Measurements from ENCODE around the gene CAPZB. TPM values are rescaled to one million over a fixed set of nuclear protein-coding genes. Genes with fewer than 3 reads are reported as not detected.
A peak's percentile ranks its signal among the peaks of the same experiment; 100 is the strongest.

The CAPZB gene
- polyA plus RNA-seq, 1 experiment = 276 TPM

DNA sequence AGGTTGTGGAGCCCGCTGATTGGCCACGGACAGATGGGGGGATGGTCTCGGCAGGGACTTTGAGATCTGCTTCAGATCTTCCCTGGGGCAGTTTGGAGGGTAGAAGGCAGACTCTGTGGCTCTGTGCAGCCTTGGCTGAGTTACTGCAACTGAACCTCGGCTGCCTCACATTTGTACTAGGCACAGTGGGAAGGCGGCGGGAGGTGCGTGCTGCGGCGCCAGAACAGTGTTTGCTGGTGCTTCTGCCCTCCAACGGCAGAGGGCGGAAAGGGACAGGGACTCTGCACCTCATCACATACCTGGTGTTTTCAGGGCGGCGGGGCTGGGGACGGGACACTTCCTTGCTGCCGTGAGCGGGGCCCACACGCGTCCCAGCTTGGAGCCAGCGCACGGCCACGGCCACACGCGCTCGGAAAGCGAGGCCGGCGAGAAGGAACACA, 147.0 kb downstream of the CAPZB start:
- ChIA-PET POLR2A (no interaction called here), CTCF (interaction anchor here (0.7 to 1.9 kb wide), 2 partner anchors 144 to 313 kb away, joined by 3 to 10 read pairs; no protein-coding TSS in a partner anchor)
- Histone ChIP-seq H3K36me3 (ENCODE audit: control insufficient read depth, insufficient read depth, low read length) (peaks cover 21% of the 10 kb centered on the region), H3K27me3 (ENCODE audit: control insufficient read depth, insufficient read depth, low read length) (no peaks in the 10 kb centered on the region), H3K4me3 (ENCODE audit: low read depth, low read length) (no peak overlapping the region)
- DNase-seq (ENCODE audit: low read depth) = no peak
- TF ChIP-seq, protein P1, sequence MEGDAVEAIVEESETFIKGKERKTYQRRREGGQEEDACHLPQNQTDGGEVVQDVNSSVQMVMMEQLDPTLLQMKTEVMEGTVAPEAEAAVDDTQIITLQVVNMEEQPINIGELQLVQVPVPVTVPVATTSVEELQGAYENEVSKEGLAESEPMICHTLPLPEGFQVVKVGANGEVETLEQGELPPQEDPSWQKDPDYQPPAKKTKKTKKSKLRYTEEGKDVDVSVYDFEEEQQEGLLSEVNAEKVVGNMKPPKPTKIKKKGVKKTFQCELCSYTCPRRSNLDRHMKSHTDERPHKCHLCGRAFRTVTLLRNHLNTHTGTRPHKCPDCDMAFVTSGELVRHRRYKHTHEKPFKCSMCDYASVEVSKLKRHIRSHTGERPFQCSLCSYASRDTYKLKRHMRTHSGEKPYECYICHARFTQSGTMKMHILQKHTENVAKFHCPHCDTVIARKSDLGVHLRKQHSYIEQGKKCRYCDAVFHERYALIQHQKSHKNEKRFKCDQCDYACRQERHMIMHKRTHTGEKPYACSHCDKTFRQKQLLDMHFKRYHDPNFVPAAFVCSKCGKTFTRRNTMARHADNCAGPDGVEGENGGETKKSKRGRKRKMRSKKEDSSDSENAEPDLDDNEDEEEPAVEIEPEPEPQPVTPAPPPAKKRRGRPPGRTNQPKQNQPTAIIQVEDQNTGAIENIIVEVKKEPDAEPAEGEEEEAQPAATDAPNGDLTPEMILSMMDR (IDR thresholded peaks at IDR 0.05; ENCODE audit: insufficient read depth, low read depth, low read length) = peak; percentile 53

GRCh38 chr1:19337289-19337688, 148.1 kb downstream of the CAPZB start:
- no peak for DNase-seq (ENCODE audit: low read depth)

DNA sequence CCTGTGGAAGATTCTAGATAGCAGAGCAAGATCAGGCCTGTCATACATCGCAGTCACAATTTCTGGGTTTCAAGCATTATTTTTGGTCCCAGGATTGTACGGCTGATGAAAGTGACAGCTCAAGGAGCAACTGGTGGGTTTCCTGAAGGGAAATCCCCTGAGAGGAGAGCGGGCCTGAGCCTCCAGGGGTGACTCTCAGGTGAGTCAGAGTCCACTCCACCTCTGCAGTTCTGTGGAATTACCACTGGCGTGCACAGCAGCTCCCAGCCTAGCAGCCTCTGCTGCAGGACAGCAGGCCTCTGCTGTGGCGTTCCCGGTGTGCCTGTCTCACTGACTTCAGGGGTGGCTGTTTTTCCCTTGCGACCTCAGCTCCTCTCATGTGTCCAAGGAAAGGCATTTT, 148.8 kb downstream of the CAPZB start:
- no peak for DNase-seq (ENCODE audit: low read depth)
- H3K27me3 ChIP-seq (ENCODE audit: control insufficient read depth, insufficient read depth, low read length) = no peaks in the 10 kb centered on the region
- POLR2A ChIA-PET = no interaction called here
- H3K36me3 ChIP-seq (ENCODE audit: control insufficient read depth, insufficient read depth, low read length) = peaks cover 14% of the 10 kb centered on the region
- TF ChIP-seq, protein P1 (IDR thresholded peaks at IDR 0.05; ENCODE audit: insufficient read depth, low read depth, low read length) = no peak
- CTCF ChIA-PET = interaction anchor here (1.2 kb wide), 1 partner anchor 326 kb away, joined by 3 read pairs; no protein-coding TSS in a partner anchor
- H3K4me3 ChIP-seq (ENCODE audit: low read depth, low read length) = no peak overlapping the region

More at GRCh38 chr1:19337289-19337688, 148.1 kb downstream of the CAPZB start:
- H3K4me3 ChIP-seq (ENCODE audit: low read depth, low read length) = no peak overlapping the region
- H3K27me3 ChIP-seq (ENCODE audit: control insufficient read depth, insufficient read depth, low read length) = no peaks in the 10 kb centered on the region
- TF ChIP-seq, protein P1 (IDR thresholded peaks at IDR 0.05; ENCODE audit: insufficient read depth, low read depth, low read length) = no peak
- POLR2A ChIA-PET = no interaction called here
- H3K36me3 ChIP-seq (ENCODE audit: control insufficient read depth, insufficient read depth, low read length) = peaks cover 18% of the 10 kb centered on the region
- CTCF ChIA-PET = interaction anchor here (1.2 kb wide), 1 partner anchor 325 kb away, joined by 3 read pairs; no protein-coding TSS in a partner anchor

DNA sequence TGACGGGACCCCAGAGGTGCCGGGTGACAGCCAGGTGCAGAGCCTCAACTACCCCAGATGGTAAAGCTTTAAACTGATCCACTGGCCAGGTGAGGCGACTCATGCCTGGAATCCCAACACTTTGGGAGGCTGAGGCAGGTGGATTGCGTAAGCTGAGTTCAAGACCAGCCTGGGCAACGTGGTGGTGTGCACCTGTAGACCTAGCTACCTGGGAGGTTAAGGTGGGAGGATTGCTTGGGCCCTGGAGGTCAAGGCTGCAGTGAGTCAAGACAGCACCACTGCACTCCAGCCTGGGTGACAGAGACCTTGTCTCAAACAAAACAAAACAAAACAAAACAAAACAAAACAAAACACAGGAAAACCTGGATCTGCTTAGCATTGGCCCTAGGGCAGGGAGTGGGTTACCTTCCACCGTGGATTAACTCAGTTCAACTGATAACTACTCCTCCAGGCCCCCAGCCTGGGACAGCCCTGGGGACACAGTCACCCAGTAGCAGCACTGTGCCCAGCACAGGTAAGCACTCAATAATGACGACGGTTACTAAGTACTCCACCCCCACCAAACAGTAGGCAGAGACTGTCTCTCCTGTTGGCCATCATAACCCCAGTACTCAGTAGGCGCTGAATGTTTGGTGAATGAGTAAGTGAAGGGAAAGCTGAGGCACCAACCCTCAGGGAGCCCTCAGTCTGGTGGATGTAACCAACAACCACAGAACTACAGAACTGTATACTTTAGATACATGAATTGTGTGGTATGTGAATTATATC, 151.6 kb downstream of the CAPZB start:
- DNase-seq (ENCODE audit: low read depth) = no peak
- Histone ChIP-seq H3K4me3 (ENCODE audit: low read depth, low read length) (no peak overlapping the region), H3K36me3 (ENCODE audit: control insufficient read depth, insufficient read depth, low read length) (peaks cover 1% of the 10 kb centered on the region; the same call in 1 of the 2 replicates), H3K27me3 (ENCODE audit: control insufficient read depth, insufficient read depth, low read length) (no peaks in the 10 kb centered on the region)
- CTCF ChIA-PET = interaction anchor here (0.7 to 0.8 kb wide), 2 partner anchors 8 to 12 kb away, joined by 3 read pairs; no protein-coding TSS in a partner anchor
- TF ChIP-seq, protein P1 (IDR thresholded peaks at IDR 0.05; ENCODE audit: insufficient read depth, low read depth, low read length) = no peak
- POLR2A ChIA-PET = no interaction called here

DNA sequence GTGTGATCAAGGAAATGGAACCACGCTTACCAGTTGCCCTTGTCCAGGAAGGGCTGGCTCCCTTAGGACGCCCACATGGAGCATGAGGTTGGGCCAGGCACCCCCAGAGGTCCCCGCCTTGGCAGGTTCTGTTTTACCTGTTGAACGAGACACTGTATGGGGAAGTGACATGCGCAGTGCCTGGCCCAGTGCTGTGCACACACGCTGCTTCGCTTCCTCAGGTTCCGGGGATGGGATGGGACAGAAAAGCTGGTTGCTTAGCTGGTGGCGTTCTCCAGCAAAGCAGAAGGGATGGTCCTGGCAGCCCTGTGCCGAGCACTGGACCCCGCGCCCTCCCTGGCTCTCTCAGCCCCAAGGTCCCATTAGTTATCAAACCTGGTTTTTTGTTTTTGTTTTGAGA, 152.5 kb downstream of the CAPZB start:
- ChIA-PET POLR2A (no interaction called here), CTCF (interaction anchor here (0.8 kb wide), 1 partner anchor 11 kb away, joined by 3 read pairs; no protein-coding TSS in a partner anchor)
- H3K4me3 ChIP-seq (ENCODE audit: low read depth, low read length) = no peak overlapping the region
- TF ChIP-seq, protein P1 (IDR thresholded peaks at IDR 0.05; ENCODE audit: insufficient read depth, low read depth, low read length) = no peak
- H3K27me3 ChIP-seq (ENCODE audit: control insufficient read depth, insufficient read depth, low read length) = no peaks in the 10 kb centered on the region
- no peak for DNase-seq (ENCODE audit: low read depth)
- H3K36me3 ChIP-seq (ENCODE audit: control insufficient read depth, insufficient read depth, low read length) = peaks cover 1% of the 10 kb centered on the region; the same call in 1 of the 2 replicates
